Neural cell (in vitro differentiated cells): ENCODE results near the gene SLC2A6.

Experiments used
- POLR2AphosphoS5 ChIP-seq: IDR thresholded peaks from 2 replicates; pipeline ENCODE4 v1.6.1; 2012
- TF ChIP-seq, protein P1 (sequence below): fragments of 450-650 bp; IDR thresholded peaks from 2 replicates; pipeline ENCODE4 v1.5.1; 2014; ENCODE audit warnings: antibody characterized with exemption, mild to moderate bottlenecking, moderate library complexity; ENCODE audit not compliant: poor library complexity, severe bottlenecking
- TF ChIP-seq, protein P2 (sequence below): IDR thresholded peaks from 2 replicates; pipeline ENCODE4 v1.6.1; 2012; ENCODE audit warnings: borderline replicate concordance

DNA sequence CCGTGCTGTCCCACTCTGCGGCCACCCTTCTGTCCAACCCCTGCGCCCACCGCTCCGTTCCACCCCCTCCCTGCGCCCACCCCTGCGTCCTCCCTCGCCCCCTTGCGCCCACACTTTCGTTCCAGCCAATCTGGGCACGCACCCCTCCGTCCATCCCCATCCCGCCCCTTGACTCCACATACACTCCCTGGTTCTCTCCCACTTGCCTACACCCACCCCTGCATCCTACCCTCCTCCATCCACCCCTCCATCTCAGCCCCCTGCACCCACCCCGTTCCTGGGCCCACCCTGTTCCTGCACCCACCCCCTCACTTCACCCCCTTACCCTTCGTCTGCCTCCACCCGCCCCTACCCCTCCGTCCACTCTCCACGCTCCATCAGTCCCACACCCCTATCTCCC is 49.7 kb downstream of the SLC2A6 start:
- TF ChIP-seq POLR2AphosphoS5: no peak
- TF ChIP-seq, protein P1, sequence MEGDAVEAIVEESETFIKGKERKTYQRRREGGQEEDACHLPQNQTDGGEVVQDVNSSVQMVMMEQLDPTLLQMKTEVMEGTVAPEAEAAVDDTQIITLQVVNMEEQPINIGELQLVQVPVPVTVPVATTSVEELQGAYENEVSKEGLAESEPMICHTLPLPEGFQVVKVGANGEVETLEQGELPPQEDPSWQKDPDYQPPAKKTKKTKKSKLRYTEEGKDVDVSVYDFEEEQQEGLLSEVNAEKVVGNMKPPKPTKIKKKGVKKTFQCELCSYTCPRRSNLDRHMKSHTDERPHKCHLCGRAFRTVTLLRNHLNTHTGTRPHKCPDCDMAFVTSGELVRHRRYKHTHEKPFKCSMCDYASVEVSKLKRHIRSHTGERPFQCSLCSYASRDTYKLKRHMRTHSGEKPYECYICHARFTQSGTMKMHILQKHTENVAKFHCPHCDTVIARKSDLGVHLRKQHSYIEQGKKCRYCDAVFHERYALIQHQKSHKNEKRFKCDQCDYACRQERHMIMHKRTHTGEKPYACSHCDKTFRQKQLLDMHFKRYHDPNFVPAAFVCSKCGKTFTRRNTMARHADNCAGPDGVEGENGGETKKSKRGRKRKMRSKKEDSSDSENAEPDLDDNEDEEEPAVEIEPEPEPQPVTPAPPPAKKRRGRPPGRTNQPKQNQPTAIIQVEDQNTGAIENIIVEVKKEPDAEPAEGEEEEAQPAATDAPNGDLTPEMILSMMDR: no peak
- TF ChIP-seq, protein P2, sequence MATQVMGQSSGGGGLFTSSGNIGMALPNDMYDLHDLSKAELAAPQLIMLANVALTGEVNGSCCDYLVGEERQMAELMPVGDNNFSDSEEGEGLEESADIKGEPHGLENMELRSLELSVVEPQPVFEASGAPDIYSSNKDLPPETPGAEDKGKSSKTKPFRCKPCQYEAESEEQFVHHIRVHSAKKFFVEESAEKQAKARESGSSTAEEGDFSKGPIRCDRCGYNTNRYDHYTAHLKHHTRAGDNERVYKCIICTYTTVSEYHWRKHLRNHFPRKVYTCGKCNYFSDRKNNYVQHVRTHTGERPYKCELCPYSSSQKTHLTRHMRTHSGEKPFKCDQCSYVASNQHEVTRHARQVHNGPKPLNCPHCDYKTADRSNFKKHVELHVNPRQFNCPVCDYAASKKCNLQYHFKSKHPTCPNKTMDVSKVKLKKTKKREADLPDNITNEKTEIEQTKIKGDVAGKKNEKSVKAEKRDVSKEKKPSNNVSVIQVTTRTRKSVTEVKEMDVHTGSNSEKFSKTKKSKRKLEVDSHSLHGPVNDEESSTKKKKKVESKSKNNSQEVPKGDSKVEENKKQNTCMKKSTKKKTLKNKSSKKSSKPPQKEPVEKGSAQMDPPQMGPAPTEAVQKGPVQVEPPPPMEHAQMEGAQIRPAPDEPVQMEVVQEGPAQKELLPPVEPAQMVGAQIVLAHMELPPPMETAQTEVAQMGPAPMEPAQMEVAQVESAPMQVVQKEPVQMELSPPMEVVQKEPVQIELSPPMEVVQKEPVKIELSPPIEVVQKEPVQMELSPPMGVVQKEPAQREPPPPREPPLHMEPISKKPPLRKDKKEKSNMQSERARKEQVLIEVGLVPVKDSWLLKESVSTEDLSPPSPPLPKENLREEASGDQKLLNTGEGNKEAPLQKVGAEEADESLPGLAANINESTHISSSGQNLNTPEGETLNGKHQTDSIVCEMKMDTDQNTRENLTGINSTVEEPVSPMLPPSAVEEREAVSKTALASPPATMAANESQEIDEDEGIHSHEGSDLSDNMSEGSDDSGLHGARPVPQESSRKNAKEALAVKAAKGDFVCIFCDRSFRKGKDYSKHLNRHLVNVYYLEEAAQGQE: no peak
